A549 (cell line): ENCODE results near the gene KCTD12. TPM values are rescaled to one million over a fixed set of nuclear protein-coding genes. Genes with fewer than 3 reads are reported as not detected.
"Not testable (repeated sequence)": the region's sequence is repeated elsewhere in the genome, so short reads cannot be mapped to it uniquely, and the experiment has no call there.

Experiments
- ATAC-seq, 2 experiments: fragments of 200-7000 bp in 1 of 2; fragments of >200 bp in 1 of 2; cut with Nextera tagmentation in 1 of 2; cut with Tn5 transposase in 1 of 2; 3 replicates each; pipeline versions ENCODE4 v1.8.0 to v1.9.1; 2018 to 2020; ENCODE audit warnings: mild to moderate bottlenecking in 1 of 2, moderate library complexity in 1 of 2
- CTCF ChIA-PET: fragments of 300-600 bp; sonication (Branson Sonifier 250); formaldehyde crosslinking; extraction: SDS; loops from one replicate; lab custom pipeline; 2021; ENCODE audit warnings: antibody characterized with exemption, inconsistent platforms; lab: Yijun Ruan, JAX
- POLR2A ChIA-PET: fragments of 350-600 bp; formaldehyde crosslinking; extraction: SDS; loops from one replicate; lab custom pipeline; 2021; ENCODE audit warnings: antibody characterized with exemption, inconsistent platforms; lab: Yijun Ruan, JAX
- DNase-seq, 2 experiments: peaks; one replicate each; pipeline versions ENCODE4 v3.0.0 to v3.0.0-alpha.2; 2011 to 2016; ENCODE audit warnings: low read depth in 1 of 2, low spot score in 1 of 2
- FAIRE-seq: peaks from 2 replicates; lab custom pipeline; 2011; peaks lifted over from hg19 to GRCh38; lab: Jason Lieb, UNC
- H3K27ac ChIP-seq, 2 experiments: fragments of >200 bp; sonication (Bioruptor Twin); formaldehyde crosslinking; 3 replicates each; pipeline ENCODE4 v1.5.1; 2016 to 2017
- H3K4me1 ChIP-seq: fragments of >200 bp; sonication (Bioruptor Twin); formaldehyde crosslinking; 3 replicates; pipeline ENCODE4 v1.6.1; 2016
- H3K4me2 ChIP-seq: fragments of >200 bp; sonication (Bioruptor Twin); formaldehyde crosslinking; 3 replicates; pipeline ENCODE4 v1.6.1; 2016
- H3K4me3 ChIP-seq: fragments of >200 bp; sonication (Bioruptor Twin); formaldehyde crosslinking; 3 replicates; pipeline ENCODE4 v1.5.1; 2016
- H3K9me3 ChIP-seq: fragments of >200 bp; sonication (Bioruptor Twin); formaldehyde crosslinking; 3 replicates; pipeline ENCODE4 v1.6.1; 2016
- BCL3 ChIP-seq: fragments of >200 bp; sonication (Bioruptor Twin); formaldehyde crosslinking; IDR thresholded peaks from 3 replicates; pipeline ENCODE4 v1.6.1; 2016
- CHD2 ChIP-seq: fragments of 150-350 bp; IDR thresholded peaks from 2 replicates; pipeline ENCODE4 v1.6.1; 2014; ENCODE audit warnings: low read length; ENCODE audit not compliant: partially characterized antibody
- E2F6 ChIP-seq: IDR thresholded peaks from 2 replicates; pipeline ENCODE4 v1.6.1; 2012; ENCODE audit warnings: low read depth, borderline replicate concordance
- FOSB ChIP-seq: fragments of 250-450 bp; sonication (Bioruptor Pico); IDR thresholded peaks from 2 replicates; pipeline ENCODE4 v1.5.0; 2020; ENCODE audit warnings: mild to moderate bottlenecking, moderate library complexity
- FOSL2 ChIP-seq, 2 experiments: fragments of 450-650 bp in 1 of 2; fragments of >200 bp in 1 of 2; sonication (Bioruptor Twin) in 1 of 2; formaldehyde crosslinking; IDR thresholded peaks; 2 replicates each; pipeline versions ENCODE4 v1.5.0 to v1.6.1; 2016 to 2020; ENCODE audit warnings: mild to moderate bottlenecking in 1 of 2, moderate library complexity in 1 of 2
- HDAC2 ChIP-seq: fragments of 200-600 bp; sonication (generic); IDR thresholded peaks from 2 replicates; pipeline ENCODE4 v1.6.1; 2016
- HES2 ChIP-seq: fragments of >200 bp; sonication (Bioruptor Twin); formaldehyde crosslinking; IDR thresholded peaks from 2 replicates; pipeline ENCODE4 v1.6.1; 2016
- HEYL ChIP-seq: fragments of 250-450 bp; sonication (Bioruptor Pico); IDR thresholded peaks from 2 replicates; pipeline ENCODE4 v1.8.0; 2021; ENCODE audit warnings: mild to moderate bottlenecking, moderate library complexity
- HOXB5 ChIP-seq: fragments of 250-450 bp; sonication (Bioruptor Pico); IDR thresholded peaks from 2 replicates; pipeline ENCODE4 v1.5.0; 2020; ENCODE audit warnings: mild to moderate bottlenecking, moderate library complexity
- JUN ChIP-seq, 2 experiments: fragments of >200 bp; sonication (Bioruptor Twin); formaldehyde crosslinking; IDR thresholded peaks; 2 replicates in 1 of 2; 3 replicates in 1 of 2; pipeline ENCODE4 v1.6.1; 2016 to 2017
- MAFK ChIP-seq: fragments of 450-650 bp; IDR thresholded peaks from 2 replicates; pipeline ENCODE4 v1.6.1; 2014; ENCODE audit not compliant: partially characterized antibody
- PHF8 ChIP-seq: fragments of 200-600 bp; sonication (generic); IDR thresholded peaks from 2 replicates; pipeline ENCODE4 v1.6.1; 2016; ENCODE audit warnings: low read depth, mild to moderate bottlenecking, antibody characterized with exemption, moderate library complexity, borderline replicate concordance
- POLR2AphosphoS2 ChIP-seq: conservative IDR thresholded peaks from 2 replicates; pipeline ENCODE4 v1.6.1; 2012; ENCODE audit warnings: low read length, improper control_type of control experiment, inconsistent platforms
- RARB ChIP-seq: fragments of 250-450 bp; sonication (Bioruptor Pico); IDR thresholded peaks from 2 replicates; pipeline ENCODE4 v1.8.0; 2021; ENCODE audit warnings: mild to moderate bottlenecking, moderate library complexity
- REST ChIP-seq: fragments of 200-600 bp; sonication (generic); IDR thresholded peaks from 2 replicates; pipeline ENCODE4 v1.6.1; 2016; ENCODE audit warnings: antibody characterized with exemption, mild to moderate bottlenecking, moderate library complexity
- RFX5 ChIP-seq: fragments of 450-650 bp; IDR thresholded peaks from 2 replicates; pipeline ENCODE4 v1.7.1; 2014; ENCODE audit warnings: antibody characterized with exemption, mild to moderate bottlenecking, moderate library complexity
- SMC3 ChIP-seq: fragments of >200 bp; sonication (Bioruptor Twin); formaldehyde crosslinking; IDR thresholded peaks from 3 replicates; pipeline ENCODE4 v1.6.1; 2018; ENCODE audit warnings: inconsistent platforms
- ZNF302 ChIP-seq: fragments of 250-450 bp; sonication (Bioruptor Pico); IDR thresholded peaks from 2 replicates; pipeline ENCODE4 v1.9.0; 2021; ENCODE audit warnings: inconsistent platforms, mild to moderate bottlenecking, moderate library complexity
- WGBS: methylation state at CpG from one replicate; pipeline ENCODE4 v1.1.6; 2017; ENCODE audit errors: missing lambda C conversion rate; 5-methylcytosine and 5-hydroxymethylcytosine counted together
- polyA plus RNA-seq, 4 experiments: library from polyadenylated mRNA; depleted of rRNA in 3 of 4; stranded (reverse); fragments of >200 nt; fragmentation: RNase III in 1 of 4; extraction: RNeasy Plus Mini Kit Qiagen cat#74134 plus additional on column Dnase treatment in 1 of 4; gene quantifications; 2 replicates in 3 of 4; 3 replicates in 1 of 4; pipeline ENCODE4 v1.2.3, GENCODE V29; 2011 to 2017

Gene KCTD12
- polyA plus RNA-seq, 2 of the 4 experiments (the other 2 are of a cell fraction) = 0.71 to 0.90 TPM

DNA sequence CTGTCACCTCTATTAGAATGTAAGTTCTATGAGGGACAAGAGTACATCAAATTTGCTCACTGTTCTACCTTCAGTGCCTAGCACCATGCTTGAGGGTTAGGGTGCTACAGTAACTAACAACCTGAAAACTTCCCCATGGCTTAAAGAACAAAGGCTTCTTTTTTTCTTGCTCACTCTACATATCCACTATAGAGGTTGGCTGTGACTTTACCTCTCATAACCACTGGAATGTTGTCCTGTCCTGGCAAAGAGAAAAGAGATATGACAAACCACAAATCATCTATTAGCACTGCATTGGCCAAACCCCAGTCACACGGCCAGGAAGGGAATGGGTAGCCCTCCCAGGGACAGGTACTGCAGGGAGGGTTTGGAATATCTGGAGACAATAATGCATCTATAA lies 38.9 kb upstream of the KCTD12 start:
- ChIA-PET POLR2A (no interaction called here), CTCF (no interaction called here)
- 0% methylated on average over 1 of the region's 1 CpG for WGBS
- FAIRE-seq = no peak
- DNase-seq = no peak
- no peaks in the 10 kb centered on the region for H3K4me1 ChIP-seq
- no peak for ATAC-seq
- H3K9me3 ChIP-seq = no peaks in the 10 kb centered on the region
- no peak overlapping the region for H3K4me3 ChIP-seq
- no peak for TF ChIP-seq E2F6
- H3K27ac ChIP-seq = no peak overlapping the region
- H3K4me2 ChIP-seq = no peak overlapping the region

DNA sequence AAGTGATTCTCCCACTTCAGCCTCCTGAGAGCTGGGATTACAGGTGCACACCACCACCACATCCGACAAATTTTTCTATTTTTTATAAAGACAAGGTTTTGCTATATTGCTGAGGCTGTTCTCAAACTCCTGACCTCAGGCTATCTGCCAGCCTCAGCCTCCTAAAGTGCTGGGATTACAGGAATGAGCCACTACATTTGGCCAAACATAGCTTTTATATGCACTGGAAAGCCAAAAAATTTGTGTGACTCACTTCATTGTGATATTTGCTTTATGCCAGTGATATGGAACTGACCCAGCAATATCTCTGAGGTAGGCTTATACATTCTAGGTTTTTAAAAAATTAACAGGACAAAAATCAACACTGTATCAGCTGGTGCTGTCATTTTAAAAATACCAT lies 35.3 kb upstream of the KCTD12 start:
- Histone ChIP-seq H3K9me3 (no peaks in the 10 kb centered on the region), H3K4me3 (no peak overlapping the region), H3K27ac (no peak overlapping the region), H3K4me2 (no peak overlapping the region), H3K4me1 (no peaks in the 10 kb centered on the region)
- TF ChIP-seq CHD2 (no peak), HOXB5 (CRISPR knock-in tag) (no peak), POLR2AphosphoS2 (no peak), FOSL2 (IDR thresholded peaks at IDR 0.05) (no peak), FOSL2 (CRISPR knock-in tag; IDR thresholded peaks at IDR 0.05) (no peak), HDAC2 (no peak), RFX5 (no peak), BCL3 (no peak), MAFK (no peak), ZNF302 (CRISPR knock-in tag) (no peak), PHF8 (no peak), HEYL (CRISPR knock-in tag) (no peak), HES2 (no peak)
- CTCF ChIA-PET = no interaction called here
- ATAC-seq = no peak
- WGBS = 10% methylated on average over 1 of the region's 1 CpG
- POLR2A ChIA-PET = no interaction called here
- DNase-seq = no peak
- no peak for FAIRE-seq

DNA sequence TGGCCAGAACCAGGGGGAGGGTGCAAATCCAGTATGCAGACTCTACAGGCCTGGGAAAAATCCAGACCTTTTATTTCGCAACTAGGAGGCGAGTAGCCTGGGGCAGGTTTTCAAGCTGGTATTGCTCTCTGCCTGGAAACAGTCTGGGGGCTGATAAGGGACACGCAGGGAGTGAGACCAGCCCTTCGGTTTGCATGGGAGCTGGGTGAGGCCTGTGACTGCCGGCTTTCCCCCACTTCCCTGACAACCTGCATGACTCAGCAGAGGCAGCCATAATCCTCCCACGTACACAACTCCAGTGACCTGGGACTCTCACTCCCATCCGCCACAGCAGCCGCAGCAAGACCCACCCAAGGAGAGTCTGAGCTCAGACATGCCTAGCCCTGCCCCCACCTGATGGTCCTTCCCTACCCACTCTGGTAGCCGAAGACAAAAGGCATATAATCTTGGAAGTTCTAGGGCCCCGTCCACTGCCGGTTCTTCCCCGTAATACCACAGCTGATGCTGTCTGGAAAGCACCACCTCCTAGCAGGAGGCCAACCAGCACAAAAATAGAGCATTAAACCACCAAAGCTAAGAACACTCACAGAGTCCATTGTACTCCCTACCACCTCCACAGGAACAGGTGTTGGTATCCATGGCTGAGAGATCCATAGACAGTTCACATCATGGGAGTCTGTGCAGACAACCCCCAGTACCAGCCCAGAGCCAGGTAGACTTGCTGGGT lies 31.7 kb upstream of the KCTD12 start:
- POLR2A ChIA-PET, ATAC-seq, H3K4me3 ChIP-seq, FAIRE-seq, H3K27ac ChIP-seq, H3K9me3 ChIP-seq, H3K4me1 ChIP-seq, H3K4me2 ChIP-seq, DNase-seq, CTCF ChIA-PET: not testable (repeated sequence)
- WGBS = 81% methylated on average over 11 of the region's 12 CpGs

DNA sequence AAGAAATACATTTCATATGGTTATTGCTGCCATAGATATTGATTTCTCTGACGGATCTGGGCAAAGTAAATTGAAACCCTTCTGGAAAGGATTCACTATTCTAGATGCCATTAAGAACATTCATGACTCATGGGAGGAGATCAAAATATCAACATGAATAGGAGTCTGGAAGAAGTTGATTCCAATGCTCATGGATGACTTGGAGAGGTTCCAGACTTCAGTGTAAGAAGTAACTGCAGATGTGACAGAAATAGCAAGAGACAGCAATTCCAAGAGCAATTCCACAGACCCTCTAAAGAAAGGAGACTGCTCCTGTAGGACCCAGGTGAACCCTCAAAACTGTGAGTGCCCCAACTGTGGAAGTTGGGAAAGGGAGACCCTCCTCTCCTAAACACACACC lies 30.9 kb upstream of the KCTD12 start:
- CTCF ChIA-PET = no interaction called here
- Histone ChIP-seq H3K4me2 (no peak overlapping the region), H3K4me1 (no peaks in the 10 kb centered on the region), H3K4me3 (no peak overlapping the region), H3K27ac (no peak overlapping the region), H3K9me3 (no peaks in the 10 kb centered on the region)
- ATAC-seq (no peak), DNase-seq (no peak), FAIRE-seq (no peak)
- WGBS = 56% methylated on average over 1 of the region's 1 CpG
- TF ChIP-seq FOSB (CRISPR knock-in tag) = no peak
- no peak for TF ChIP-seq HEYL (CRISPR knock-in tag)
- TF ChIP-seq JUN (IDR thresholded peaks at IDR 0.05) = no peak
- TF ChIP-seq ZNF302 (CRISPR knock-in tag) = no peak
- TF ChIP-seq PHF8 = no peak
- TF ChIP-seq SMC3 = no peak
- no peak for TF ChIP-seq RARB
- TF ChIP-seq HDAC2 = no peak
- no peak for TF ChIP-seq REST
- POLR2A ChIA-PET = no interaction called here
